DND-41 (cell line): ENCODE data around the gene MACROD2.

Experiments
- ATAC-seq: fragments of 200-7000 bp; cut with Tn5 transposase; 3 replicates; pipeline ENCODE4 v1.9.1; 2021; ENCODE audit warnings: low read depth; ENCODE audit not compliant: insufficient read depth
- DNase-seq: peaks from one replicate; pipeline ENCODE4 v3.0.0-alpha.2; 2020
- H2AFZ ChIP-seq: 2 replicates; pipeline ENCODE4 v1.6.0; 2012; ENCODE audit warnings: low read depth, low read length
- H3K27ac ChIP-seq: 2 replicates; pipeline ENCODE4 v1.5.1; 2012; ENCODE audit warnings: low read length, inconsistent platforms
- H3K27me3 ChIP-seq: fragments of 200-600 bp; sonication (generic); 2 replicates; pipeline ENCODE4 v1.6.0; 2012; ENCODE audit warnings: low read length, mild to moderate bottlenecking, inconsistent platforms; ENCODE audit not compliant: insufficient read depth, poor library complexity
- H3K36me3 ChIP-seq: 2 replicates; pipeline ENCODE4 v1.5.1; 2012; ENCODE audit warnings: low read length, inconsistent platforms; ENCODE audit not compliant: insufficient read depth
- H3K4me1 ChIP-seq: 2 replicates; pipeline ENCODE4 v1.5.1; 2012; ENCODE audit warnings: mild to moderate bottlenecking, low read length; ENCODE audit not compliant: insufficient read depth
- H3K4me2 ChIP-seq: 2 replicates; pipeline ENCODE4 v1.6.0; 2012; ENCODE audit warnings: mild to moderate bottlenecking, moderate library complexity, low read length, inconsistent platforms; ENCODE audit not compliant: insufficient read depth
- H3K4me3 ChIP-seq, 2 experiments: fragments of 200-600 bp in 1 of 2; shearing (Covaris generic) in 1 of 2; 2 replicates each; pipeline ENCODE4 v1.5.1; 2012 to 2016; ENCODE audit warnings: inconsistent platforms in 2 of 2, low read length in 2 of 2, mild to moderate bottlenecking in 2 of 2, low read depth in 1 of 2, moderate library complexity in 1 of 2
- H3K79me2 ChIP-seq: 2 replicates; pipeline ENCODE4 v1.6.0; 2012; ENCODE audit warnings: low read length, inconsistent platforms; ENCODE audit not compliant: insufficient read depth
- H3K9ac ChIP-seq: 2 replicates; pipeline ENCODE4 v1.6.0; 2012; ENCODE audit warnings: low read depth, mild to moderate bottlenecking, inconsistent platforms, low read length, moderate library complexity
- H3K9me3 ChIP-seq: 2 replicates; pipeline ENCODE4 v1.5.1; 2012; ENCODE audit warnings: low read length, moderate library complexity, mild to moderate bottlenecking, inconsistent platforms; ENCODE audit not compliant: insufficient read depth, severe bottlenecking
- H4K20me1 ChIP-seq: 2 replicates; pipeline ENCODE4 v1.6.0; 2012; ENCODE audit warnings: low read length; ENCODE audit not compliant: insufficient read depth
- EZH2 ChIP-seq: IDR thresholded peaks from 3 replicates; pipeline ENCODE4 v1.6.1; 2012; ENCODE audit warnings: borderline replicate concordance, low read depth, mild to moderate bottlenecking, moderate library complexity, low read length, inconsistent platforms; ENCODE audit not compliant: severe bottlenecking
- TF ChIP-seq, protein P1 (sequence below): IDR thresholded peaks from 2 replicates; pipeline ENCODE4 v1.5.1; 2012; ENCODE audit warnings: borderline replicate concordance, low read length, moderate library complexity, mild to moderate bottlenecking; ENCODE audit not compliant: poor library complexity, severe bottlenecking; ENCODE audit errors: extremely low read depth

MACROD2 gene

DNA sequence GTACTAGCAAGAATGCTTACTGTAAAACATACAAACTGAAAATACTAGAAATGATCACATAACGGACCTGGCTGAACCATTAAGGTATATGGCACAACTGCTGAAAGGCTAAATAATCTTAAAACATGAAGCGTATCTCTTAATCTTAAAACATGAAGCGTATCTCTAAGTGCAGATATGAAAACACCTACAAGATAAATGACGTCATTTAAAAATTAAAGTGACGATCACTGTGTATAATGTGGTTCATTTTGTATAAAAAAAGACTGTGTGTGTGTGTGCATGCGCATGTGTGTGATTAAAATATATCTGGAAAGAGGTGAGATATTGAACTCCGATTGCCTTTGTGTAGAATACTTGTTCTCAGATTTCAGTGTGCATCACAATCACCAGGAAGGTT is 1797.5 kb downstream of the MACROD2 start:
- DNase-seq (no peak), ATAC-seq (no peak)
- H3K27ac ChIP-seq: no peak overlapping the region
- TF ChIP-seq, protein P1, sequence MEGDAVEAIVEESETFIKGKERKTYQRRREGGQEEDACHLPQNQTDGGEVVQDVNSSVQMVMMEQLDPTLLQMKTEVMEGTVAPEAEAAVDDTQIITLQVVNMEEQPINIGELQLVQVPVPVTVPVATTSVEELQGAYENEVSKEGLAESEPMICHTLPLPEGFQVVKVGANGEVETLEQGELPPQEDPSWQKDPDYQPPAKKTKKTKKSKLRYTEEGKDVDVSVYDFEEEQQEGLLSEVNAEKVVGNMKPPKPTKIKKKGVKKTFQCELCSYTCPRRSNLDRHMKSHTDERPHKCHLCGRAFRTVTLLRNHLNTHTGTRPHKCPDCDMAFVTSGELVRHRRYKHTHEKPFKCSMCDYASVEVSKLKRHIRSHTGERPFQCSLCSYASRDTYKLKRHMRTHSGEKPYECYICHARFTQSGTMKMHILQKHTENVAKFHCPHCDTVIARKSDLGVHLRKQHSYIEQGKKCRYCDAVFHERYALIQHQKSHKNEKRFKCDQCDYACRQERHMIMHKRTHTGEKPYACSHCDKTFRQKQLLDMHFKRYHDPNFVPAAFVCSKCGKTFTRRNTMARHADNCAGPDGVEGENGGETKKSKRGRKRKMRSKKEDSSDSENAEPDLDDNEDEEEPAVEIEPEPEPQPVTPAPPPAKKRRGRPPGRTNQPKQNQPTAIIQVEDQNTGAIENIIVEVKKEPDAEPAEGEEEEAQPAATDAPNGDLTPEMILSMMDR: no peak
- TF ChIP-seq EZH2: no peak
- H3K9me3 ChIP-seq: no peaks in the 10 kb centered on the region
- no peaks in the 10 kb centered on the region for H3K36me3 ChIP-seq
- H4K20me1 ChIP-seq: no peaks in the 10 kb centered on the region
- no peak overlapping the region for H3K9ac ChIP-seq
- H2AFZ ChIP-seq: no peak overlapping the region
- H3K27me3 ChIP-seq: no peaks in the 10 kb centered on the region
- no peaks in the 10 kb centered on the region for H3K4me1 ChIP-seq
- H3K4me2 ChIP-seq: no peak overlapping the region
- H3K4me3 ChIP-seq: no peak overlapping the region
- no peaks in the 10 kb centered on the region for H3K79me2 ChIP-seq

DNA sequence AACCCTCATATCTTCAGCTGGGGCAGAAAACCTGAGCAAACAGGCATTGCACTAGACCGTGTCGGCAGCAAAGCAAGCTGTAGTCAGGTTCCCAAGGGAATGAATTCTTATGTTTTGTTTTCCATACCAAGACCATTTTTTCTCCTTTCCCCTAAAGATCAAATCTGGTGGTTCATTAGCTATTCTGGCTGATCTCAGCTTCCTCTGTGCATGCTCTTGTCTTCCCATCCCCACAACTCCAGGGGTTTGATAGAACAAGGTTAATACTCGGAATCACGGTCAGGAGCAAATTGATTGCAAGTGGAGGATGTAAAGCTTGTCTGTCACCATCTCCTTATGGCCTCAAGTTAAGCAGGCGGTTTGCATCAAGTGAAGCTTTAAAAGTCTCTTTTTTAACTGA is 1799.1 kb downstream of the MACROD2 start:
- H3K4me2 ChIP-seq: no peak overlapping the region
- no peak overlapping the region for H3K4me3 ChIP-seq
- no peak overlapping the region for H3K9ac ChIP-seq
- no peak overlapping the region for H3K27ac ChIP-seq
- no peaks in the 10 kb centered on the region for H3K27me3 ChIP-seq
- ATAC-seq: no peak
- no peak overlapping the region for H2AFZ ChIP-seq
- TF ChIP-seq EZH2: no peak
- TF ChIP-seq, protein P1: no peak
- no peaks in the 10 kb centered on the region for H3K4me1 ChIP-seq
- H4K20me1 ChIP-seq: no peaks in the 10 kb centered on the region
- no peaks in the 10 kb centered on the region for H3K36me3 ChIP-seq
- H3K9me3 ChIP-seq: no peaks in the 10 kb centered on the region
- H3K79me2 ChIP-seq: no peaks in the 10 kb centered on the region
- DNase-seq: no peak

DNA sequence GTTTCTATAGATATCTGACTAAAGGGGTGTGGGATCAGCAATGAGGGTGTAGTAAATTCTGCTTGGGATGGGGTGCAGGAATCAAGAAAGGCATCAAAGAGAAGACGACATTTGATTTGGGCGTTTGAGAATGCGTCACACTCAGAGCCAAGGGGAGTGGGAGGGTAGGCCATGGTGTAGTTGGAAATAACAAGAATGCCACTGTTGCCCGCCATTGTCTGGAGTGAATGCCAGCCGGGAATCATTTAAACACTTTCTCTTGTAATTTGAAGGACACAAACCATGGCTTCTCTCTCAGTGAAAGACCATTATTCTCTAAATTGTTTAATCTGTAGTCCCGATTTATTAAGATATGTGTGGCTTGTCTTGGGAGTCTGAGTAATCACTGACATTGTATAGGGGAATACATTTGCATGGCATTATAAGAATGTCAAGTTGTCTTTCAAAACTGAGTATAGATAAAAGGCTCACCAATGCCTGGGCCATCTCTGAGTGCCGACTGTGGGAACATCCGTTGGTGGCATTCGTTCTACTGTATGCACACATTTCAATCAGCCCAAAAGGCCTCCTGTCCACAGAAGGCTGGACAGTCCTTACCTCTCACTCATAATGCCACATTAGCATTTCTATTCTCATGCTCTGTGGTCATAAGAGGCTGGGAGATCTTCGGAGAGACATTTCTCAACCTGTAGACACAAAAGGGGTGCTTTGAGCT is 1800.1 kb downstream of the MACROD2 start:
- no peak overlapping the region for H3K27ac ChIP-seq
- H3K36me3 ChIP-seq: no peaks in the 10 kb centered on the region
- H3K4me3 ChIP-seq: no peak overlapping the region
- H3K27me3 ChIP-seq: no peaks in the 10 kb centered on the region
- ATAC-seq: no peak
- no peaks in the 10 kb centered on the region for H3K9me3 ChIP-seq
- no peaks in the 10 kb centered on the region for H3K4me1 ChIP-seq
- no peaks in the 10 kb centered on the region for H4K20me1 ChIP-seq
- no peak overlapping the region for H3K4me2 ChIP-seq
- no peak for DNase-seq
- no peak overlapping the region for H2AFZ ChIP-seq
- H3K79me2 ChIP-seq: no peaks in the 10 kb centered on the region
- H3K9ac ChIP-seq: no peak overlapping the region
- TF ChIP-seq, protein P1: no peak
- TF ChIP-seq EZH2: no peak
